ENCODE data around the gene ATP6V0A4. TPM values are rescaled to one million over a fixed set of nuclear protein-coding genes. Genes with fewer than 3 reads are reported as not detected.

Gene ATP6V0A4
- total RNA-seq, 1 experiment from 2014 or later = 1.0 TPM

DNA sequence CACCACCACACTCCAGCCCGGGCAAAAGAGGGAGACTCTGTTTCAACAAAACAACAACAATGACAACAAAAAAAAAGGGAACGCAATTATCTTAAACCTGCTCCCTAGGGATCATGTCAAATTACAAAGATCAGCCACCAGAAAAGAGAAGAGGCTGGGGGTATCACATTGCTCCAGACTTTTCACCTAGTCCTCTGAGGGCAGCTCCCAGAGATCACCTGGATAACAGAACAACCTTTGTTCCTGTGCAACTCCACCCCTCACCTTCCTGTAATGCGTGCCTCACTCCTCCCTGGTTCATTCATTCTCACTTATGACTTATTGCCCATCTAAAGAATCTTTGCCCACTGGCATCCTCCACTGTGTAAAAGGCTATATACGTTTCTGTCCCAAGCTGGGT is 128.6 kb downstream of the ATP6V0A4 start:
- Histone ChIP-seq H3K4me2 (ENCODE audit: low read length) (no peak overlapping the region), H2AFZ (ENCODE audit: low read length) (no peak overlapping the region), H3K9ac (ENCODE audit: low read length) (no peak overlapping the region), H3F3A (ENCODE audit: low read length, unreplicated experiment) (no peaks in the 10 kb centered on the region), H3K4me3 (ENCODE audit: low read length) (no peak overlapping the region), H3K36me3 (ENCODE audit: low read depth, low read length) (no peaks in the 10 kb centered on the region), H3K9me2 (replicated peaks; ENCODE audit: low read length) (no peaks in the 10 kb centered on the region), H4K20me1 (ENCODE audit: low read length) (no peaks in the 10 kb centered on the region), H3K27me3 (ENCODE audit: low read length) (no peaks in the 10 kb centered on the region), H3K27ac (ENCODE audit: low read length) (no peak overlapping the region), H3K79me2 (ENCODE audit: low read length) (no peaks in the 10 kb centered on the region), H3K9me3 (ENCODE audit: low read length) (no peaks in the 10 kb centered on the region; the same call in 1 of the 2 replicates), H3K4me1 (ENCODE audit: insufficient read depth, low read length) (no peaks in the 10 kb centered on the region)
- ChIA-PET CTCF (no interaction called here), POLR2A (ENCODE audit: unreplicated experiment) (interaction anchor here (0.6 kb wide), 1 partner anchor 1604 kb away, joined by 3 read pairs; no protein-coding TSS in a partner anchor)
- ATAC-seq (no peak), DNase-seq (no peak)
- BruUV-seq (replicated peaks) = no TSS peak
- TF ChIP-seq, protein P1, sequence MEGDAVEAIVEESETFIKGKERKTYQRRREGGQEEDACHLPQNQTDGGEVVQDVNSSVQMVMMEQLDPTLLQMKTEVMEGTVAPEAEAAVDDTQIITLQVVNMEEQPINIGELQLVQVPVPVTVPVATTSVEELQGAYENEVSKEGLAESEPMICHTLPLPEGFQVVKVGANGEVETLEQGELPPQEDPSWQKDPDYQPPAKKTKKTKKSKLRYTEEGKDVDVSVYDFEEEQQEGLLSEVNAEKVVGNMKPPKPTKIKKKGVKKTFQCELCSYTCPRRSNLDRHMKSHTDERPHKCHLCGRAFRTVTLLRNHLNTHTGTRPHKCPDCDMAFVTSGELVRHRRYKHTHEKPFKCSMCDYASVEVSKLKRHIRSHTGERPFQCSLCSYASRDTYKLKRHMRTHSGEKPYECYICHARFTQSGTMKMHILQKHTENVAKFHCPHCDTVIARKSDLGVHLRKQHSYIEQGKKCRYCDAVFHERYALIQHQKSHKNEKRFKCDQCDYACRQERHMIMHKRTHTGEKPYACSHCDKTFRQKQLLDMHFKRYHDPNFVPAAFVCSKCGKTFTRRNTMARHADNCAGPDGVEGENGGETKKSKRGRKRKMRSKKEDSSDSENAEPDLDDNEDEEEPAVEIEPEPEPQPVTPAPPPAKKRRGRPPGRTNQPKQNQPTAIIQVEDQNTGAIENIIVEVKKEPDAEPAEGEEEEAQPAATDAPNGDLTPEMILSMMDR (conservative IDR thresholded peaks at IDR 0.05; ENCODE audit: low read depth, low read length) = no peak
- TF ChIP-seq EZH2phosphoT487 (IDR thresholded peaks at IDR 0.05; ENCODE audit: borderline replicate concordance, low read length) (no peak), EZH2 (IDR thresholded peaks at IDR 0.05; ENCODE audit: low read length, unreplicated experiment) (no peak)
- intact Hi-C loops (cut with micrococcal nuclease) = no loop called here

DNA sequence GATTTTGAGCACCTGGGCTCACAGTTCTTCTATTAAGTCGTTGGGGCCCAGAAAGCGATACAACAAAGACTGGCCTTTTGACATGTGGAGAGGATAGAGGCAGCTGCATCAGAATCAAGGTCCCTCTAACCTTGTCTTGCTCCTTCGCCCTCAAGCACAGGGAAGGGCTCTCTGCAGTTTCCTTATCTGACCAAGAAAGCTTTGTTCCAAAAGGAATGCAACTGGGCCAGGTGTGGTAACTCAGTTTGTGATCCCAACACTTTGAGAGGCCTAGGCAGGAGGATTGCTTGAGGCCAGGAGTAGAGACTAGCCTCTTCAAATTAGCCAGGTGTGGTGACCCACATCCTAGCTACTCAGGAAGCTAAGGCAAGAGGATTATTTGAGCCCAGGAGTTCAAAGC is 129.1 kb downstream of the ATP6V0A4 start:
- H3K79me2 ChIP-seq (ENCODE audit: low read length) = no peaks in the 10 kb centered on the region
- H3K4me3 ChIP-seq (ENCODE audit: low read length) = no peak overlapping the region
- ChIA-PET CTCF (no interaction called here), POLR2A (ENCODE audit: unreplicated experiment) (no interaction called here)
- H4K20me1 ChIP-seq (ENCODE audit: low read length) = no peaks in the 10 kb centered on the region
- no peak overlapping the region for H2AFZ ChIP-seq (ENCODE audit: low read length)
- H3K27ac ChIP-seq (ENCODE audit: low read length) = no peak overlapping the region
- TF ChIP-seq EZH2phosphoT487 (IDR thresholded peaks at IDR 0.05; ENCODE audit: borderline replicate concordance, low read length) = no peak
- TF ChIP-seq EZH2 (IDR thresholded peaks at IDR 0.05; ENCODE audit: low read length, unreplicated experiment) = no peak
- TF ChIP-seq, protein P1 (conservative IDR thresholded peaks at IDR 0.05; ENCODE audit: low read depth, low read length) = no peak
- H3K4me2 ChIP-seq (ENCODE audit: low read length) = no peak overlapping the region
- no TSS peak for BruUV-seq (replicated peaks)
- no peaks in the 10 kb centered on the region for H3K36me3 ChIP-seq (ENCODE audit: low read depth, low read length)
- DNase-seq (no peak), ATAC-seq (no peak)
- no peaks in the 10 kb centered on the region for H3F3A ChIP-seq (ENCODE audit: low read length, unreplicated experiment)
- intact Hi-C loops (cut with micrococcal nuclease) = no loop called here
- no peaks in the 10 kb centered on the region for H3K27me3 ChIP-seq (ENCODE audit: low read length)
- no peaks in the 10 kb centered on the region; the same call in 1 of the 2 replicates for H3K9me3 ChIP-seq (ENCODE audit: low read length)
- no peaks in the 10 kb centered on the region for H3K9me2 ChIP-seq (replicated peaks; ENCODE audit: low read length)
- H3K9ac ChIP-seq (ENCODE audit: low read length) = no peak overlapping the region
- H3K4me1 ChIP-seq (ENCODE audit: insufficient read depth, low read length) = no peaks in the 10 kb centered on the region

DNA sequence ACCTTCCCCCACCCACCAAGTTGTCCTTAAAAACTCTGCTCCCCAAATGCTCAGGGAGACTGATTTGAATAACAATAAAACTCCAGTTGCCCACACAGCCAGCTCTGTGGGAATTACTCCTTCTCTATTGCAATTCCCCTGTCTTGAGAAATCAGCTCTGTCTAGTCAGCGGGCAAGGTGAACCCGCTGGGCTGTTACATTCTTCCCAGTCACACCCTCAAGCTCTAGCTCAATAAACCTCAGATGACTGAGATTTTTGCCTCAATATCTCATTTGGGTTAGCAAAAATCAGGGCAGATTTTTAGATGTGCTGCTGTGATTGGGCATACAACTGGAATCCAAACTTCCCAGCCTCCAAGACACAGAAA is 129.8 kb downstream of the ATP6V0A4 start:
- no peaks in the 10 kb centered on the region for H3K27me3 ChIP-seq (ENCODE audit: low read length)
- POLR2A ChIA-PET (ENCODE audit: unreplicated experiment) = no interaction called here
- no TSS peak for BruUV-seq (replicated peaks)

More for the DNA sequence above, 129.8 kb downstream of the ATP6V0A4 start:
- H3K4me3 ChIP-seq (ENCODE audit: low read length) = no peak overlapping the region
- H3K4me2 ChIP-seq (ENCODE audit: low read length) = no peak overlapping the region
- intact Hi-C loops (cut with micrococcal nuclease) = no loop called here
- H3K4me1 ChIP-seq (ENCODE audit: insufficient read depth, low read length) = no peaks in the 10 kb centered on the region
- no peaks in the 10 kb centered on the region for H3F3A ChIP-seq (ENCODE audit: low read length, unreplicated experiment)
- CTCF ChIA-PET = no interaction called here
- H3K9ac ChIP-seq (ENCODE audit: low read length) = no peak overlapping the region
- no peak overlapping the region for H2AFZ ChIP-seq (ENCODE audit: low read length)
- no peaks in the 10 kb centered on the region for H4K20me1 ChIP-seq (ENCODE audit: low read length)
- DNase-seq (no peak), ATAC-seq (no peak)
- H3K9me3 ChIP-seq (ENCODE audit: low read length) = no peaks in the 10 kb centered on the region; the same call in 1 of the 2 replicates
- no peaks in the 10 kb centered on the region for H3K79me2 ChIP-seq (ENCODE audit: low read length)
- no peaks in the 10 kb centered on the region for H3K9me2 ChIP-seq (replicated peaks; ENCODE audit: low read length)
- TF ChIP-seq EZH2 (IDR thresholded peaks at IDR 0.05; ENCODE audit: low read length, unreplicated experiment) = no peak
- TF ChIP-seq, protein P1 (conservative IDR thresholded peaks at IDR 0.05; ENCODE audit: low read depth, low read length) = no peak
- no peak for TF ChIP-seq EZH2phosphoT487 (IDR thresholded peaks at IDR 0.05; ENCODE audit: borderline replicate concordance, low read length)
- H3K27ac ChIP-seq (ENCODE audit: low read length) = no peak overlapping the region
- no peaks in the 10 kb centered on the region for H3K36me3 ChIP-seq (ENCODE audit: low read depth, low read length)

Data from PC-3 (cell line).